HG03060 (cell line): ENCODE data around the gene EIF3J.
"Not testable (repeated sequence)": the region's sequence is repeated elsewhere in the genome, so short reads cannot be mapped to it uniquely, and the experiment has no call there.

Experiments
- ATAC-seq: cut with Tn5 transposase; IDR thresholded peaks from one replicate; pipeline ENCODE4 v1.9.1; 2021; ENCODE audit warnings: low read depth, moderate number of reproducible peaks; ENCODE audit not compliant: unreplicated experiment

Gene EIF3J, protein sequence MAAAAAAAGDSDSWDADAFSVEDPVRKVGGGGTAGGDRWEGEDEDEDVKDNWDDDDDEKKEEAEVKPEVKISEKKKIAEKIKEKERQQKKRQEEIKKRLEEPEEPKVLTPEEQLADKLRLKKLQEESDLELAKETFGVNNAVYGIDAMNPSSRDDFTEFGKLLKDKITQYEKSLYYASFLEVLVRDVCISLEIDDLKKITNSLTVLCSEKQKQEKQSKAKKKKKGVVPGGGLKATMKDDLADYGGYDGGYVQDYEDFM

DNA sequence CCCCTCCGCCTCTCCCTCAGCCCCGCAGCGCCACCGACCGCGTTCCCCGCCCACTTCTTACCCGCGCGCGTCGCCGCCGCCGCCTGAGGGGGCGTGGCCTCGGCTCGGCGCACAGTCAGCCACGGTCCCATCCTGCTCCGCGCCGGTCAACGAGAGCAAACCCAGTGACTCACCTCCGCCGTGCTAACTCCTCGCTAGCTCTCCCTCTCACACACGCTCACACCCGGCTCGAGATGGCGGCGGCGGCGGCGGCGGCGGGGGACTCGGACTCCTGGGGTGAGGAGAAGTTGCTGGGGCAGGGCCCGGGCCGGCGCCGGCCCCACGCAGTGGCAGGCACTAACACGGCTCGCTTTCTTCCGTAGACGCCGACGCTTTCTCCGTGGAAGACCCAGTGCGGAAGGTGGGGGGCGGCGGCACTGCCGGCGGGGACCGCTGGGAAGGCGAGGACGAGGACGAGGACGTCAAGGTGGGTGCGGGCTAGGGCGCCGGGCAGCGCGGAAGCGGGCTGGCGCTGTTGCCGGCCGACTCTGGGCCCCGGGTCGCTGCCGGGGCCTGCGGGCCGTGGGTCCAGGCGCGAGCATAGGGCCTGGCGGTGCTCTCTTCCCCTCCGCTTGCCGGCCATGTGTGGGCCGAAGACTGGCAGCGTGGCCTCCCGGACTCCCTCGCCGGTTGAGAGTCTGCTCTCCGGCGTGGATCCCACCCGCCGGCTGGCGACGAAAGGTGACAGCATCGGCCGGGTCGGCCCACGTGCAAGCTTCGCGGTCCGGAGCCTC is at the start of gene EIF3J:
TSS of gene EIF3J (plus strand) at position 186 of the 773 bp plus-strand sequence. CDS start at position 234, 48 bp downstream.
- peak; percentile 58 for ATAC-seq

DNA sequence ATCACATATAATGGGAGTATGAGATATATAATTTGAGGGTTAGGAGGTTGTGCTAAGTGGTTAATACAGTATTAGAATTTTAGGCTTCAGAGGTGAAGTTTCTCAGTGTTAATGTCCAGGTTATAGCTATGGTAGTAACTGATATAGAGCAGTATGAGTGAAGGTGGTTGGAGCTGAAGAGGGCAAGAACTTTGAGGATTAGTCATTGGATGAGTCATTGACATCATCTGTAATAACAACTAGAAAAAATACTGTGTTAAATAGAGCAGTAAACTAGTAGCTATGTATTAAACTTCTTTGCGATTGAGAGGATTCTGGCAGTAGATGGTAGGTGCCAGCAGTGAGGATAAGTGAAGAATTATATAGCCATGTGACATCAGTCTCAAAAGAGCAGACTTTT is 47.5 kb upstream of the EIF3J start:
- ATAC-seq = no peak

DNA sequence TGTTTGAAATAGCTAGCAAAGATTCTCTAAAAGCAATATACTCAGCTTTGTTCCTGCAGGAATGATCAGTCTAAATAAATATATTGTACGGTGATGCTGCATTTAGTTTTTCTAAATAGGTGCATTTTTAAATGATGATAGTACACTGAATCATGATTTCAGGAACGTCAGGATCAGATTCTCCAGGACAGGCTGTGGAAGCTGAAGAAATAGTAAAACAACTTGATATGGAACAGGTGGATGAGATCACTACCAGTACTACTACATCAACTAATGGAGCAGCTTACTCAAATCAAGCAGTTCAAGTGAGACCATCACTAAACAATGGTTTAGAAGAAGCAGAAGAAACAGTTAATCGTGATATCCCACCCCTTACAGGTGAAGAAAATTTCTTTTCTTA is 46.3 kb upstream of the EIF3J start:
- no peak for ATAC-seq

DNA sequence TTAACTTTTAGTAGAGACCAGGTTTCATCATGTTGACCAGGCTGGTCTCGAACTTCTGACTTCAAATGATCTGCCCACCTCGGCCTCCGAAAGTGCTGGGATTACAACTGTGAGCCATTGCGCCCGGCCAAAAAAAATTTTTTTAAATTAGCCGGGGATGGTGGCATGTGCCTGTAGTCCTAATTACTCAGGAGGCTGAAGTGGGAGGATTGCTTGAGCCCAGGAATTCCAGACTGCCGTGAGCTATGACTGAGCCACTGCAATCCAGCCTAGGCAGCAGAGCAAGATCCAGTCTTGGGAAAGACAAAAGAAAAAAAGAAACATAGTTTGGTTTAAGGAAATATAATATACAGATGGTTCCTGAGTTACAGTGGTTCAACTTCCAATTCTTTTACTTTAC is 44.9 kb upstream of the EIF3J start:
- no peak for ATAC-seq

DNA sequence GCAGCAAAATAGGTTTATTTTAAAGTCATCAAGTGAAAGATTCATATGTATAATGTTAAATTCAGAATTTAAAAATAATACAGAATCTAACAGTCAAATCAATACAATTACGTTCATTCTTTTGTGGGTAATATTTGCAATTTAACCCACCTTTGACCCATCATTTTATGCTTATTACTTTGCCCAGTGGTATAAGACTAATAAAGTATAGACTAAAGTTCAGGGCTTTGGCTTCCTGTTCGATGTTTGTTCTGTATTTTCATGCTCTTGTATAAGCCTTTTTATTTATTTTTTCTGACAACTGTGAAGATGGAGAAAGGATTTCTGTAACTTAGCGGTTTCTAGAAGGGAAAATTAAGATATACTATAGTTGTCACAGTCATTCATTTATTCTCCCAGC is 44.3 kb upstream of the EIF3J start:
- no peak for ATAC-seq

DNA sequence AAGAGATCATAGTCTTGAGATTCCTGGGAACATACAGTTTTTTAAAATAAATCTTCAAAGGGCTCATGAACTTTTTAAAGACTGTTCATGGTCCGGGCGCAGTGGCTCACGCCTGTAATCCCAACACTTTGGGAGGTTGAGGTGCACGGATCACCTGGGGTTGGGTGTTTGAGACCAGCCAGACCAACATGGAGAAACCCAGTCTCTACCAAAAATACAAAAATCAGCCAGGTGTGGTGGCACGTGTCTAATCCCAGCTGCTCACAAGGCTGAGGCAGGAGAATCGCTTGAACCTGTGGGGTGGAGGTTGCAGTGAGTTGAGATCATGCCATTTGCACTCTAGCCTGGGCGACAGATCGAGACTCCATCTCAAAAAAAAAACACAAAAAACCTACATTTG is 41.4 kb upstream of the EIF3J start:
- no peak for ATAC-seq

DNA sequence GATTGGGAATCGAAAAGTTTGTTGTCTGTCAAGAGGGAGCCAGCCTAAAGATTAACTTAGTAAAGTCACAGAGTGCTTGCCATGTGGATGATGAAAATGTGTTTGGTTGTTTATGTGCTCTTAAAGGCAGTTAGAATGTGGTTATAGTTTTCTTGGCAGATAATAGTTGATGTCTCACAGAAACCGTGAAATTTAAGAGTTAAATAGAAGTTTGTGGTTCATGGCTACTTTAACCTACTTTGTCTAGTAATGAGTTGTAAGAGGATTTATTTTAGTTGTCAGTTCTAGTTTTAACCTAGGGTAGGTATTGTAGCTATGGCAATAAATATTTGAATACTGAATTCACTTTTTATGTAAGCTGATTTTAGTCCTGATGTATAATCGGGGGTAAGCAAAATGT is 36.4 kb upstream of the EIF3J start:
- no peak for ATAC-seq

DNA sequence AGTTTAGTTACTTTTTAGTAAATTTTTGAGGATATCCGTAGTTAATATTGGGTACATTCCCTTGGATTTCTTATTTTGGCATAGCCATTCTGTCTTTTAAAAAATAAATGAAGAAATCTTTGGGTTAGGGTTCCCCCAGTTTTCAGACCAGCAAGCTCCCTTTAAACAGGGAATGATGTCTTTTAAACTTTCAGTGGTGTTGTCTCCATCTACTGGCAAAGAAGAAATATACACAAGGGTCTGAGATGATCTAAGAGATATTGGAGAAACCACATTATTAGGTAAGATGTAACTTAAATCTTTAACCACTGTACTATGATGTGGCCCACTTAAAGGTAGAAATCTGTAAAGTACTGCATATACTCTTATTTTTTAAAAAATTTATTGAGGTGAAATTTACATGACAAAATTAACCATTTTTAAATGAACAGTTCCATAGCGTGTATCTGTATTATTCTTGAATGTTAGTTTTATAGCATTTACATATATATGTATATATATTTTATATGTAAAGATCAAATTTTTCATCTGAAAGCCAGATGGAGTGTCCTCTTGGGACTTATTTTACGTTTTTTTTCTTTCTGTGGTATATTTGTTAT is 35.1 kb upstream of the EIF3J start:
- no peak for ATAC-seq

DNA sequence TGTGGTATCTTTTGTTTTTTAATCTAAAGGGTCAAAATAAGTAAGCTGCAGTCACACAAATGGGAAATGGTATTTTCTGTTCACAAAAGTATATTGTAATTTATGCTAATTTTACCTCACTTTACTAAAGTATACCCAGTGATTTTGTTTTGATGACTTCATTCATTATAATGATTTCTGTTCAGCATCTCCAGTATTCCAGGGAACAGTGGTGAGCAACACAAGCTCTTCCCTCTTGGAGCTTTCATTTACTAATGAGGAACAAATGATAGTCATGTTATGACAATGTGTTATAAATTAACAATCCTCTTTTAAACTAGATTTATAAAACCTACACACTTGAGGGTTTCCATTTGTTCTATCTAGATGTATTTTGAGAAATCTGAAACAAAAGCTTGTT is 20.5 kb upstream of the EIF3J start:
- no peak for ATAC-seq

DNA sequence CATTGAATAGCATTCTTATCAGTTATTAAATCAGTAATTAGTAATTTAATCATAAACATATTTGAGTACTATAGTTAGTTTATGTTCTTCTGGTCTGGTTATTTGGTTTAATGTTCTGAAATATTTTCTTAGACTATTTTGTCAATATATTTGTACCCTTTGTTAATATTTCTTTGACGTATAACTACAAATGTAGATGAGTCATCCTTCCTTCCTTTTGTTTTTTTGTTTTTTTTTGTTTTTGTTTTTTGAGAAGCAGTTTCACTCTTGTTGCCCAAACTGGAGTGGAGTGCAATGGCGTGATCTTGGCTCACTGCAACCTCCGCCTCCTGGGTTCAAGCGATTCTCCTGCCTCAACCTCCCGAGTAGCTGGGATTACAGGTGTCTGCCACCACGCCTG is 17.4 kb upstream of the EIF3J start:
- no peak for ATAC-seq

DNA sequence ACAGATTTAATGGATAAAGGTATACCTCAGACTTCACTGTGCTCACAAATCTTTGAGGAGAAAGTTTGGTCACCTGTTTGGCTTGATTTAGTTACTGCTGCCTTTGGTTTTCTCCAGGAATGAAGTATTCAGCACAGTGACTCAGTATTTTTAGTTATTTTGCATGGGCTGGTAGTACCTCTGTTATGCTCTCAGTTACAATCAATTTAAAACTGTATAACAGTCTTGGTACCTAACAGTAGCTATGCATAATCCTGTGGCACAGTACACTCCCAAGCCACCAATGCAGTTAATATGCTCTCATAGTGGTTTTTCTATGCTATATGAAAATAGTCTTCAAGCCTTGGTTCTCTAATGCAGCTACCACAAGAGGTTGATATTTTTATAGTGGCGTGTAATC is 11.9 kb upstream of the EIF3J start:
- no peak for ATAC-seq

DNA sequence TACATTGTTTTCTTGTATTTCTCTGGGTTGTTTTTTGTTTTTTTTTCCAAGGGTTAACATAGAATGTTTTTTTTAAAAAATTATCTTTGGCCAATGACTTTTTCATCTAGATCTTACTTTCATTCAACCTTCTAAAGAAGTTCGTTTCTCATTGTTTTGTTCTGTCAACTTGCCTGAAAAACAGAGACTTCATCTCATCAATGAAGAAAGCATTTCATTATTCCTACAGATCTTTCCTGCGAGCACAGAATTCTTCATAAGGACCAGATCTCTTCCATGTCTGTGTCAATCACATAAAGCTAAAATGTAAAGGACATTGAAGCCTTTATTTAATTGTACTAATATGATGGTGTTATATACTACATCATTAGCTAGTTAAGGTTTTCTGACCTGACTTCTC is 9.7 kb upstream of the EIF3J start:
- ATAC-seq = no peak

DNA sequence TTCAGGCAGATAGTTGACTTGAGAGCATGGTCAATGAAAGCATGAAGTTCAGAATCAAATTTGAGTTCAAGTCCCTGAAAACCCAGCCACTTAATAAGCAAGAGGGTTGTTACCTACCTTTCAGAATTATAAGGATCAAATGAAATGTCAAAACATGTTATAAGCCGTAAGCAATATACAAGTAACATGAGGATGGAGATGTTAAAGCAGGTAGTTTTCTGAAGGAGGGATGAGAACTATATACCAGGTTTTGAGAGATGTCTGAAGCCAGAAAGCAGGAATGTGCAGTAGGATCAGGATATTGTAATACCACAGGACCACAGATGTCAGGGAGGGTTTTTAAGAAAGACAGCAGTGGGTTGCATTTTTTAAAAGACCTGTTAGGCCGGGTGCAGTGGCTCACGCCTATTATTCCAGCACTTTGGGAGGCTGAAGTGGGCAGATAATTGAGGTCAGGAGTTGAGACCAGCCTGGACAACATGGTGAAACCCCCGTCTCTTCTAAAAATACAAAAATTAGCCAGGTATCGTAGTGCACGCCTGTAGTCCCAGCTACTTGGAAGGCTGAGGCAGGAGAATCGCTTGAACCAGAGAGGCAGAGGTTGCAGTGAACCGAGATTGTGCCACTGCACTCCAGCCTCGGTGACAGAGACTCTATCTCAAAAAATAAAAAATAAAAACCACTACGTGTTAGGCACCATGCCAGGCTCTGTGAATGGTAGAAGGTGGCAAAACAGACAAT is 6.9 kb upstream of the EIF3J start:
- ATAC-seq = no peak

DNA sequence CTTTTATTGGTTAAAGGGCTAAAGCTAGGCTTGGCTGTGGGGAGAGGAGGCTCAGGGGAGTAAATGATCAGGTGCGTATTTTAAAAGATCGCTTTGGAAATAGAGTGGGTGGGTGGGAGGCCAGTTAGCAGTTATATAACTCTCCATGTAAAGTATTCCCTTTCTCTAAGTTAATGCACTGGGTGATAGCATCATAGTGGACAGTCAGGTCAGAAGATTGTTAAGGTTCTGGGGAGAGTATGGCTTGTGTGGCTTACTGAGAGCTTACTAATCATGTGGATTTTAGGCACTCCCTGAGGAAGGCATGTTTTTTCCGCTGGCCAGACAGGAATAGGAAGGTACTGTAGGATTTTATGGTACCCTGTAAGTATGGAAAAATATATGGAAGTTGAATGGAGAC is 6.3 kb upstream of the EIF3J start:
- ATAC-seq = no peak

DNA sequence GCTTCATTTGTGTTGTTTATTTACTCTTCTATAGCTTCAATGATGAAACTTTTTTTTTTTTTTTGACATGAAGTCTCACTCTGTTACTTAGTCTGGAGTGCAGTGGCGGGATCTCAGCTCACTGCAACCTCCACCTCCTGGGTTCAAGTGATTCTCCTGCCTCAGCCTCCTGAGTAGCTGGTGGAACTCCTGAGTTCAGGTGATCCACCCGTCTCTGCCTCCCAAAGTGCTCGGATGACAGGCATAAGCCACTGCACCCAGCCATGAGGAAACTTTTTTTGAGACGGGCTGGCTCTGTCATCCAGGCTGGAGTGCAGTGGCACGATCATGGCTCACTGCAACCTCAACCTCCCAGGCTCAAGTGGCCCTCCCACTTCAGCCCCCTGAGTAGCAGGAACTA is 4.7 kb upstream of the EIF3J start:
- ATAC-seq = not testable (repeated sequence)

DNA sequence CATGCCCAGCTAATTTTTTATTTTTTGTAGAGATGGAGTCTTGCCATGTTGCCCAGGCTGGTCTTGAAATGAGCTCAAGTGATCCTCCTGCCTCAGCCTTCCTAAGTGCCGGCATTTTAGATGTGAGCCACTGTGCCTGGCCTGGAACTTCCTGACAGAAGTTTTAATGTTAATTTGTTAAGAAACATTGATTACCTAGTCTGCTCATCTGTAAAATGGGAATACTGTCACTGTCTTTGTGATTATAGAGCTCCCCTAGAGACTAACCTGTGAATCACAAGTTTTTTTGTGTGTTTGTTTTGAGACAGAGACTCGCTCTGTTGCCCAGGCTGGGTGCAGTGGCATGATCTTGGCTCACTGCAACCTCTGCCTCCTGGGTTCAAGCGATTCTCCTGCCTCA is 4.3 kb upstream of the EIF3J start:
- ATAC-seq = no peak

DNA sequence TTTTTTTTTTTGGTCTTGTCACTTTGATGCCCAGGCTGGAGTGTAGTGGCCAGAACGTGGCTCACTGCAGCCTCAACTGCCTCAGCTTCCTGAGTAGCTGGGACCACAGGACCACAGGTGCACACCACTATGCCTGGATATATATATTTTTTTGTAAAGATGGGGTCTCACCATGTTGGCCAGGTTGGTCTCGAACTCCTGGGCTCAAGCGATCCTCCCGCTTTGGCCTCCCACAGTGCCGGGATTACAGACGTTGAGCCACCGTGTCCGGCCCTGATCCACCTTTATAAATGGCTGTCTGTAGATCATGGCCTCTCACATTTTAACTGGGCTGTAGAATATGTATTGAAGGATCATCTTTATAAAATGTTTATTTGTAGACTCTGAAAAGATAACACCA is 1.9 kb upstream of the EIF3J start:
- no peak for ATAC-seq

DNA sequence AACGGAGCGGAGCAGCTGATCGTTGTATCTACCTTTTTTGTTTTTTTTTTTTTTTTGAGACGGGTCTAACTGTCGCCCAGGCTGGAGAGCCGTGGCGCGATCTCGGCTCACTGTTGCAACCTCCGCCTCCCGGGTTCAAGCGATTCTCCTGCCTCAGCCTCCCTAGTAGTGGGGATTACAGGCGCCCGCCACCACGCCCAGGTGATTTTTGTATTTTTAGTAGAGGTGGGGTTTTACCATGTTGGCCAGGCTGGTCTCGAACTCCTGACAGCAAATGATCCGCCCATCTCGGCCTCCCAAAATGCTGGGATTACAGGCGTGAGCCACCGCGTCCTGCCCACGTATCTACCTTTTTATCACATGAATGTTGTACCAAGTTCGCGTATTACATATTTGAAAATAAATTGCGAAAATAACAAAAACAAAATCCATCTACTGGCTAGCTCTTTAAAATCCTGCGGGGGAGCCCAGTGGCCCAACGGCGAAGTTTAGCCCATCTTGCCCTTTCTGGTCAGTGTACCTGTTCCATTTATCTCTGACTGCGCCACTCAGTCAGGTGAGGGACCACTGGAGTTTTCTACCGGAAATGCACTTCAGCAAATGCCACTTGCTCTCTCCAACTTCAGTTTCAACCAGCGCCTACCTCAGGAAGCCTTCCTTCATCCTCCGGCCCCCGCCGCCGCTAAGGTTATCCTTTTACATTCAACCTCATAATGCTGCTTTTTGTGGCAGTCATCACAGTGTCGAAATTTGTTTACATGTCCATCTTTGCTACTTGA is 1.2 kb upstream of the EIF3J start:
- no peak for ATAC-seq

DNA sequence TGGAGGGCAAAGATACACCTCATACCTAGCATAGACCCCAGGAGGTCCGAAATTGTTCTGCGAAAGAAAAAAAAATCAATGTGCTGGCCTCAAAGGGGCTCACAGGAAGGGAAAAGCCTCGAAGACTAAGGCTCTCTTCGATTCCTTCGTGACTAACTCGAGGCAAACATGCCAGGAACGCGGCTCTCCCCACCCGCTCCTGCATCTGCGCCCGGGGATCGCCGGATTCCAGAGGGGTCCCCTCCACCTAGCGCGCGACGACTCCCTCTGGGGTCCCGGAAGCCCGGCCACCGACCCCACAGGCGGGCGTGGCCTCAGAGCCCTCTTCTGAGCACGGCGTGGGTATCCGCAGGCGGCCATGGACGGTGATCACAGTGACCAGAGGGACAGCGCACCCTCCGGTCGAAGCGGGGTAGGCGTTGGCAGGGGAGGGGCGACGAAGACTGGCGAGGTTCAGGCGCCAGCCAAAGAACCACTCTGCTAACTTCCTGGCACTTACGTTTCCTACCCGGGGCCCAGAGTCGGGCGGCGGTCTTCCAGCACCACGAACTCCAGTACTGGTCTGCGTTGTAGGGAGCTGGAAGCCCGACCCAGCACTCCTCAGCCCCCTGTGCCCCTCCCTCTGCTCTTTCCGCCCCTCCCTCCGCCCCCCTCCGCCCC is 515 bp upstream of the EIF3J start:
- ATAC-seq = peak; percentile 67

DNA sequence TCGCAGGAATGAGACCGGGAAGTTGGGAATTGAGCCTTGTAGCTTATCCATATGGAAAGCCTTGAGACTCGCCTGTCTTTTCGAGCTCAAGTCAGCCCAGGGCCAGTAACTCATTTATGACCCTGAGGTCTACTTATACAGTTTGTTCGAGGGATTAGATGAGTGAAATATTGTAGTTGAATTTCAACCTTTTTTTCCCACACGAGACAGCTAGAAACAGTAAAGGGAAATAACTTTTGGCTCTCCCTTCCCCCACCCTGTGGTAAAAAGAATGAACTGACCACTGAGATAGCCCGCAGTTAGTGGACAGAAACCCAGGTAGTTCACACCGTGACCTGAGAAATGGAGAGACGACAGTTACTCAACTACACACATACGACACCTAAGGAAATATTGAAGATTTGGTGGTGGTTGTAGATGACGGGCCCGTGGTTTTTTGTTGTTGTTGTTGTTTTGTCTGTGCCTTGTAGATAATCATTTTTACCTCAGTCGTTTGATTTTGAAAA is 841 bp downstream of the EIF3J start:
- no peak for ATAC-seq
